ENCODE data around the gene BRD8. TPM values are rescaled to one million over a fixed set of nuclear protein-coding genes. Genes with fewer than 3 reads are reported as not detected.

The BRD8 gene
- total RNA-seq, 1 experiment from 2014 or later: 73.4 TPM

- ATAC-seq (no peak), DNase-seq (ENCODE audit: low spot score) (no peak)
- TF ChIP-seq GRHL2 (CRISPR knock-in tag; IDR thresholded peaks at IDR 0.05; ENCODE audit: insufficient replicate concordance, severe bottlenecking) (no peak), ATF2 (CRISPR knock-in tag; IDR thresholded peaks at IDR 0.05; ENCODE audit: borderline replicate concordance, low read depth) (no peak), TEAD4 (CRISPR knock-in tag; IDR thresholded peaks at IDR 0.05) (no peak), TEAD1 (CRISPR knock-in tag; IDR thresholded peaks at IDR 0.05) (no peak), ZNF317 (CRISPR knock-in tag; IDR thresholded peaks at IDR 0.05; ENCODE audit: borderline replicate concordance, low read depth) (no peak), E2F4 (CRISPR knock-in tag; IDR thresholded peaks at IDR 0.05; ENCODE audit: borderline replicate concordance, low read depth) (no peak)
- TF ChIP-seq, protein P1, sequence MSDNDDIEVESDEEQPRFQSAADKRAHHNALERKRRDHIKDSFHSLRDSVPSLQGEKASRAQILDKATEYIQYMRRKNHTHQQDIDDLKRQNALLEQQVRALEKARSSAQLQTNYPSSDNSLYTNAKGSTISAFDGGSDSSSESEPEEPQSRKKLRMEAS (CRISPR knock-in tag; IDR thresholded peaks at IDR 0.05): no peak
- H3K4me3 Mint-ChIP-seq: no peak overlapping the region
- H3K27me3 Mint-ChIP-seq (ENCODE audit: low read depth): no peaks in the 10 kb centered on the region
- H3K4me1 Mint-ChIP-seq: no peaks in the 10 kb centered on the region
- peaks cover 57% of the 10 kb centered on the region for H3K36me3 Mint-ChIP-seq
- CTCF ChIA-PET: interaction anchor here (0.6 kb wide), 1 partner anchor 52 kb away, joined by 3 read pairs; no protein-coding TSS in a partner anchor
- H3K27ac Mint-ChIP-seq: no peak overlapping the region
- H3K9me3 Mint-ChIP-seq: no peaks in the 10 kb centered on the region
- POLR2A ChIA-PET: no interaction called here
Measured at GRCh38 chr5:138192826-138193225, 14.4 kb upstream of the BRD8 start.

GRCh38 chr5:138188626-138189025 is 10.2 kb upstream of the BRD8 start:
- ChIA-PET POLR2A (interaction anchor here (2.3 kb wide), 1 partner anchor 10 kb away, joined by 14 read pairs; the partner anchor contains the start of genes BRD8 and KIF20A), CTCF (no interaction called here)
- no peaks in the 10 kb centered on the region for H3K27me3 Mint-ChIP-seq (ENCODE audit: low read depth)
- no peak overlapping the region for H3K4me3 Mint-ChIP-seq
- TF ChIP-seq GRHL2 (CRISPR knock-in tag; IDR thresholded peaks at IDR 0.05; ENCODE audit: insufficient replicate concordance, severe bottlenecking) (no peak), ZNF281 (CRISPR knock-in tag; IDR thresholded peaks at IDR 0.05) (no peak), TEAD4 (CRISPR knock-in tag; IDR thresholded peaks at IDR 0.05) (no peak), ERG (CRISPR knock-in tag; IDR thresholded peaks at IDR 0.05) (no peak), MXD4 (CRISPR knock-in tag; IDR thresholded peaks at IDR 0.05; ENCODE audit: borderline replicate concordance) (no peak), TCF7 (CRISPR knock-in tag; IDR thresholded peaks at IDR 0.05; ENCODE audit: low read depth) (no peak), SOX15 (CRISPR knock-in tag; IDR thresholded peaks at IDR 0.05) (no peak), MLX (CRISPR knock-in tag; IDR thresholded peaks at IDR 0.05) (no peak), CDX4 (CRISPR knock-in tag; IDR thresholded peaks at IDR 0.05; ENCODE audit: borderline replicate concordance) (no peak)
- no peaks in the 10 kb centered on the region for H3K9me3 Mint-ChIP-seq
- no peak for ATAC-seq
- peaks cover 80% of the 10 kb centered on the region for H3K36me3 Mint-ChIP-seq
- peak overlapping the region; percentile 73; the same call in 1 of the 2 replicates for H3K27ac Mint-ChIP-seq
- H3K4me1 Mint-ChIP-seq: no peaks in the 10 kb centered on the region
- DNase-seq (ENCODE audit: low spot score): no peak
